Measurements from ENCODE around the gene ICE1.
A peak's percentile ranks its signal among the peaks of the same experiment; 100 is the strongest.
"Not testable (repeated sequence)": the region's sequence is repeated elsewhere in the genome, so short reads cannot be mapped to it uniquely, and the experiment has no call there.

ICE1 gene

DNA sequence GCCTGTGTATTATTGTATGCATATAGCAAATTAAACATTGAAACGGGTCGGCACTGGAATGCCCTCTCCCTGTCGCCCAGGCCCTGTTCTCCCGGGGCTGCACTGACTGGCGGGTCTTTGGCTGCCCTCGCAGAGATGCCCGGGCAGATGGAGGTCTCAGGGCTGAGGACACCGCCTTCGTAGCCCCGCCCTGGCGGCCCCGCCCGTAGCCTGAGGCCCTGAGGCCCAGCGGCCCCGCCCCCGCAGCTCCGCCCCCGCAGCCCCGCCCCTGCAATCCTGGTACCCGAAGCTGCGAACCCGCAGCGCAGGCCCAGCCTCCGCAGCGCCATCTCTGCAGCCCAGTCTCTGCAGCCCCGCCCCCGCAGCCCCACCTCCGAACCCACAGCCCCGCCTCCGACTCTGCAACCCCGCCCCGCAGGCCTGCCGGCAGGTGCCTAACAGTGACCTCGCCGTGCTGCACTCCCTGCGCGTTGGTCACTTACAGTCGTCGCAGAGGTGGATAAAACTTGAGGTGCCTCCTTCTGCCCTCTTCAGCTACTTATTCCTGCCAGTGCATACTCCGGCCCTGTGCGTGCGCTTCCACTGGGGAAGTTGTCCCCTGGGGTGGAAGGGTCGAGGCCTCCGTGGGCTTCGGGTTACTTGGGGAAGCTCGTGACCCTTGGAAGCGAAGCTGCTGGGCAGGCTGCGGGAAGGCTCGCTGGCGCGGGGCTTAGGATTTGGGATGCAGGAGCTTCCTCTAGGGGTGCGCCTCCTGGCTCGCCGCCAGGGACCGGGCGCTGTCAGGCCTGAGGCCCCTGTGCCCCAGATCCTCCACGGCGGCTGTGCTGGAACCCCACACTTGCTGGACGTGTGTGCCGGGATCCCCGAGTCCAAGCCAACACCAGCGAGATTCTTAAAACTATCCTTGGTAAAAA lies 72.3 kb downstream of the ICE1 start:
- DNase-seq, result peak in 1 of 2 donors; percentile 20

DNA sequence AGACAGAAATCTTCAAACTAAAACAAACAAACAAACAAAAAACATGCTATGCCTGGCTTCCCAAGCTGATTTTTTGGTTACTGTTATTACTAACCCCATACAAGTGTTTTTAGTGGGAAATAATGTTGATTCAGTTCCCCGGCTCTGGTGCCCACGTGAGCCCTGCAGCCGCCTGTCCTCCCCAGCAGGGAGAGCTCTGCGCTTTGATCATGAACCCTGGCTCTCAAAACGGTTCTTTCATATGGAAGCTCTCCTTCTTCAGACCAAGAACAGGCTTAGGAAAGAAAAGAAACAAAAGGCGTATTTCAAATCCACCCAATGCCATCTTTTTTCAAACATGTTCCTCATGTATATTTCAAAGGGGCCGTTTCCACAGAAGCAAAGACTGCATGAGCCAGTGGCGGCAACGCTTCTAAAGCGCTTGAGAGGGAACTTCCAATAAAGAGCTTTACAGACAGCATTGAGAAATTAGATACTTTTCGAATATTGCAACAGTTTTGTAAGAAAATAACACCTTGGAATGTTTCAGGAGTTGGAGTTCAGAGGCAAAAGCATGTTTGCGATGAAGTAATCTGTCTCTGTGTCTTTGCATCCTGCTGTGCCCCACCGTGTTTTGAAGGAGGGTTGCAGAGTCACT lies 74.8 kb downstream of the ICE1 start:
- DNase-seq, result no peak

GRCh38 chr5:5499442-5499841 lies 77.0 kb downstream of the ICE1 start:
- DNase-seq, result no peak

DNA sequence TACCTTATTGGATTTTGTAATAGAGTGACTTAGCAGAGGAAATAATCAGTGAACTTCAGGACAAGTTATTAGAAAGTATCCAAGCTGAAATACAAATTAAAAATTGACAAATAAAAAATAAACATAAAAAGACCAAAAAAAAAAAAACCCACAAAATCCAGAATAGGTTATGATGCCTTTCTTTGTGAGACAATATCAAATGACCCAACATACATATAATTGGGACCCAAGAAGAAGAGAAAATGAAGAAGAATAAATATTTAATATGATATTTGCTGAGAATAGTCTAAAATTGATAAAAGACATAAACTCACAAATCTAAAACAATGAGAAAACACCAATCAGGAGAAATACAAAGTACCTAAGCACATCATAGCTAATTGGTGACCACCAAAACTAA lies 81.8 kb downstream of the ICE1 start:
- DNase-seq, result no peak

DNA sequence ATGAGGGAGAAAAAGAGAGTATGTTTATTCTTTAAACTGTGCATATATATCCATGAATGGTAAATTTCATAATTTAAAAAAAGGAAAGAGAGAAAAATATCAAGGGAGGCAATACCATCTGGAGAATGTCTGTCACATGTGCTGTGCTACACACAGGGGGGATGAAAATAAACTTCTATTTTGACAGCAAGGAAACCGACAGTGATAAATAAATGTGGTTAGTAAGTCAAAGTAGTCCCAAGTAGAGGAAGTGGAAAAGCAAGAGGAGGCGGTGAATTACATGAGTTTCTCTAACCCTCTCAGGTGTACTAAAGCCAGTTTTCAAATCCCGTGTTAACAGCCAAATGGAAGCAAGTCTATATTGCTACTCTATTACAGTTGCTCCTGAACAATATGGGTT lies 83.3 kb downstream of the ICE1 start:
- no peak for DNase-seq

GRCh38 chr5:5508391-5508790 lies 85.9 kb downstream of the ICE1 start:
- no peak for DNase-seq

GRCh38 chr5:5511904-5512416 lies 89.5 kb downstream of the ICE1 start:
- no peak for DNase-seq

DNA sequence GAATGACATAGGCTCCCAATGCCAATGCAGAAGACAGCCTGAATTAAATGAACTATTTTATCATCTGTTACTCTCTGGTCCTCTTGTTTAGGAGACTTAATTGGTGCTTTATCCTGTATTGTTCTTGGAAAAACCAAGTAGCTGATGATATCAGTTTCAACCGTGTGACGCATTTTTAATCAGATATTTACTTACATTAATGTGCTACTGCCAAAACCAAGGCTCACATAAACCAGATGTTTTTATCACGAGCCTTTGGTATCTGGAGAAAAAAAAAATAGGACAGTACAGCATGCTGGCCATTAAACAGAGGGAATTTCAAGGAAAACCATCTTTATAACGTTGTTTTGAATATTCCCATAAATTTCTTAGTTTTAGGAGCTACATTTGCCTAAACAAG lies 90.1 kb downstream of the ICE1 start:
- DNase-seq, result no peak

- DNase-seq, result not testable (repeated sequence)
These were observed 98.1 kb downstream of the ICE1 start for GRCh38 chr5:5520622-5521021.

GRCh38 chr5:5521029-5521428 lies 98.6 kb downstream of the ICE1 start:
- no peak for DNase-seq

DNA sequence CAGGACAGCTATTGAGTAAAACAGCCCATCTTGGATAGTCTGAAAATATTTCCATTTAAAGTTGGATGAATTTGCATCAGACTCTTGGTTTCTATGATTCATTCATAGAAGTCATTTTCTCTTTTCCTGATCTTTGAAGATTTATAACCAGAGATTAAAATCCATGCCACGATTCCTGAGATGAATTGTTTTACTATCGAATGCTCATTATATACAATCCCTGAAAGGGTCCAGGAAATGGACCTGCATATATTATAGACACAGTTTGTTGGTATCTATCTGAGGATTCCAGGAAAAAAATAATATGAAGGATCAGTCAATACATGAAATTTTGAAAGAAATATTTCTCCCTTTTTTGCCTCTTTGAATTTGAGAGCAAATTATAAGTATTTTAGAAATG lies 99.0 kb downstream of the ICE1 start:
- DNase-seq, result no peak

- DNase-seq, result no peak
These were observed 99.9 kb downstream of the ICE1 start for GRCh38 chr5:5522336-5522735.

- peak; percentile 0 to 13 for DNase-seq
These were observed 100.6 kb downstream of the ICE1 start for GRCh38 chr5:5523066-5523505.

GRCh38 chr5:5524327-5524726 lies 101.8 kb downstream of the ICE1 start:
- DNase-seq, result no peak

- no peak for DNase-seq
These were observed 108.9 kb downstream of the ICE1 start for GRCh38 chr5:5531371-5531770.

GRCh38 chr5:5532306-5533076 lies 110.0 kb downstream of the ICE1 start:
- DNase-seq, result no peak

- no peak for DNase-seq
These were observed 111.5 kb downstream of the ICE1 start for GRCh38 chr5:5533927-5534326.

- DNase-seq, result no peak
These were observed 111.9 kb downstream of the ICE1 start for GRCh38 chr5:5534333-5534732.

- no peak for DNase-seq
These were observed 114.4 kb downstream of the ICE1 start for GRCh38 chr5:5536871-5537270.

DNA sequence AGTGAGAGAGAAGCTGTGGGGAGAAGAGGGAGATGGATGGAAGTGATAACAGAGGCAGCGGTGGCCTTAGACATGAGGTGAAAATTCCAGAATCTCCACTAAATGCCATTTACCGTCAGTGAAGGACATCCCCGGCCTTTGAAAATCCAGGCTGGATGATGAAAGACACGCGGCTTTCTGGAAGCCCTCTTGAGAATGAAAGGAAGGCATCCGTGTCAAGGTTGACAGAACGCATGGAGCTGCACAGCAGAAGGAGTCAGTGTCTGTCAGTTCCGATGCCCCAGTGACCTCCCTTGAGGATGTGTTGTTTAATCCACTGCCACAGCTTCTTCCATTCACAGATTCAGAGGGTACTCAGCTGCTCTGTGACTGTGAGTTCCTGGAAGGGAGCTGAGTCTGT lies 114.9 kb downstream of the ICE1 start:
- DNase-seq, result no peak

GRCh38 chr5:5539590-5539989 lies 117.1 kb downstream of the ICE1 start:
- no peak for DNase-seq

All from inflammatory macrophage treated with lipopolysaccharide for 1 hour (primary cell).